Tibial artery (tissue), 4 donors: ENCODE results near the gene CKAP5.

Experiments
- DNase-seq, 2 donors: peaks; one replicate each; pipeline ENCODE4 v3.0.0-alpha.2; 2019
- H3K27ac ChIP-seq, 2 donors: fragments of 200-600 bp; sonication (generic) in 1 of 2; 1 replicate in 1 of 2; 2 replicates in 1 of 2; pipeline ENCODE4 v1.5.1; 2018 to 2019; ENCODE audit warnings: mild to moderate bottlenecking in 1 of 2
- H3K27me3 ChIP-seq, 2 donors: fragments of 200-600 bp; sonication (generic) in 1 of 2; one replicate each; pipeline versions ENCODE4 v1.5.1 to v1.6.0; 2016 to 2019
- H3K36me3 ChIP-seq, 3 donors: fragments of 200-600 bp; sonication (generic) in 2 of 3; one replicate each; pipeline ENCODE4 v1.5.1; 2016 to 2019; ENCODE audit warnings: mild to moderate bottlenecking in 2 of 3
- H3K4me1 ChIP-seq, 4 donors: fragments of 200-600 bp; sonication (generic) in 2 of 4; 1 replicate in 3 of 4; 2 replicates in 1 of 4; pipeline ENCODE4 v1.5.1; 2016 to 2019
- H3K4me3 ChIP-seq, 2 donors: fragments of 200-600 bp; sonication (generic) in 1 of 2; 1 replicate in 1 of 2; 2 replicates in 1 of 2; pipeline ENCODE4 v1.5.1; 2018 to 2019; ENCODE audit warnings: mild to moderate bottlenecking in 2 of 2
- H3K9me3 ChIP-seq, 3 donors: fragments of 200-600 bp; sonication (generic) in 1 of 3; one replicate each; pipeline ENCODE4 v1.5.1; 2016 to 2019
- CTCF ChIP-seq, 2 experiments: fragments of 200-600 bp in 1 of 2; fragments of 450-650 bp in 1 of 2; IDR thresholded peaks; one replicate each; pipeline ENCODE4 v1.5.1; 2017 to 2019; ENCODE audit warnings: antibody characterized with exemption in 2 of 2, mild to moderate bottlenecking in 1 of 2, moderate library complexity in 1 of 2
- intact Hi-C: fragments of 100-400 bp; cut with DNase I; formaldehyde crosslinking; loops from one replicate; pipeline ENCODE4 v1.15.0; 2023; ENCODE audit warnings: low total_unique reads

The CKAP5 gene

GRCh38 chr11:46892109-46892508 is 46.0 kb upstream of the CKAP5 start:
- Histone ChIP-seq H3K27ac (no peak overlapping the region), H3K36me3 (peaks cover 0 to 6% (median 4%) of the 10 kb centered on the region in 3 donors), H3K4me3 (no peak overlapping the region), H3K27me3 (no peaks in the 10 kb centered on the region), H3K4me1 (peaks cover 0 to 11% (median 3%) of the 10 kb centered on the region in 4 donors), H3K9me3 (no peaks in the 10 kb centered on the region)
- intact Hi-C loops: loop anchor here (10.0 kb wide), 1 partner anchor 463 kb away; the partner anchor contains the start of gene MYBPC3
- TF ChIP-seq CTCF (IDR thresholded peaks at IDR 0.05): no peak
- no peak for DNase-seq

- no peak for TF ChIP-seq CTCF (IDR thresholded peaks at IDR 0.05)
- DNase-seq: no peak
- H3K4me3 ChIP-seq: no peak overlapping the region
- H3K27me3 ChIP-seq: no peaks in the 10 kb centered on the region
- H3K4me1 ChIP-seq: peaks cover 0 to 2% (median under 1%) of the 10 kb centered on the region in 4 donors
- no peak overlapping the region for H3K27ac ChIP-seq
- H3K9me3 ChIP-seq: no peaks in the 10 kb centered on the region
- intact Hi-C loops: loop anchor here (2.0 to 10.0 kb wide), 2 partner anchors 262 to 464 kb away; partner anchors contain the start of gene MYBPC3
- H3K36me3 ChIP-seq: peaks cover 0 to 19% (median 4%) of the 10 kb centered on the region in 3 donors
These were observed 44.6 kb upstream of the CKAP5 start for GRCh38 chr11:46890665-46891064.

GRCh38 chr11:46889689-46890475 is 43.8 kb upstream of the CKAP5 start:
- no peak overlapping the region for H3K27ac ChIP-seq
- no peak overlapping the region for H3K4me3 ChIP-seq
- H3K36me3 ChIP-seq: peaks cover 0 to 26% (median 9%) of the 10 kb centered on the region in 3 donors
- no peaks in the 10 kb centered on the region for H3K9me3 ChIP-seq
- H3K27me3 ChIP-seq: no peaks in the 10 kb centered on the region
- peak; percentile 74 to 77 for DNase-seq
- no peaks in the 10 kb centered on the region for H3K4me1 ChIP-seq
- TF ChIP-seq CTCF (IDR thresholded peaks at IDR 0.05): peak; percentile 83 to 90
- intact Hi-C loops: loop anchor here (2.0 to 10.0 kb wide), 2 partner anchors 263 to 465 kb away; partner anchors contain the start of gene MYBPC3

GRCh38 chr11:46889251-46889650 is 43.2 kb upstream of the CKAP5 start:
- no peaks in the 10 kb centered on the region for H3K27me3 ChIP-seq
- H3K4me1 ChIP-seq: no peaks in the 10 kb centered on the region
- TF ChIP-seq CTCF (IDR thresholded peaks at IDR 0.05): no peak
- peaks cover 0 to 22% (median 9%) of the 10 kb centered on the region in 3 donors for H3K36me3 ChIP-seq
- H3K9me3 ChIP-seq: no peaks in the 10 kb centered on the region
- no peak overlapping the region for H3K4me3 ChIP-seq
- no peak for DNase-seq
- no peak overlapping the region for H3K27ac ChIP-seq
- intact Hi-C loops: no loop called here

GRCh38 chr11:46888636-46889035 is 42.6 kb upstream of the CKAP5 start:
- no peak for TF ChIP-seq CTCF (IDR thresholded peaks at IDR 0.05)
- Histone ChIP-seq H3K4me1 (no peaks in the 10 kb centered on the region), H3K4me3 (no peak overlapping the region), H3K9me3 (no peaks in the 10 kb centered on the region), H3K36me3 (peaks cover 0 to 26% (median 9%) of the 10 kb centered on the region in 3 donors), H3K27me3 (no peaks in the 10 kb centered on the region), H3K27ac (no peak overlapping the region)
- DNase-seq: no peak
- intact Hi-C loops: no loop called here
